ENCODE measurements around the gene PTPRN2. TPM values are rescaled to one million over a fixed set of nuclear protein-coding genes. Genes with fewer than 3 reads are reported as not detected.

PTPRN2 gene
- total and polyA plus RNA-seq, 2 donors (not counting 3 experiments of a cell fraction or from before 2014, with no cell fraction given): 0.62 to 0.88 TPM

DNA sequence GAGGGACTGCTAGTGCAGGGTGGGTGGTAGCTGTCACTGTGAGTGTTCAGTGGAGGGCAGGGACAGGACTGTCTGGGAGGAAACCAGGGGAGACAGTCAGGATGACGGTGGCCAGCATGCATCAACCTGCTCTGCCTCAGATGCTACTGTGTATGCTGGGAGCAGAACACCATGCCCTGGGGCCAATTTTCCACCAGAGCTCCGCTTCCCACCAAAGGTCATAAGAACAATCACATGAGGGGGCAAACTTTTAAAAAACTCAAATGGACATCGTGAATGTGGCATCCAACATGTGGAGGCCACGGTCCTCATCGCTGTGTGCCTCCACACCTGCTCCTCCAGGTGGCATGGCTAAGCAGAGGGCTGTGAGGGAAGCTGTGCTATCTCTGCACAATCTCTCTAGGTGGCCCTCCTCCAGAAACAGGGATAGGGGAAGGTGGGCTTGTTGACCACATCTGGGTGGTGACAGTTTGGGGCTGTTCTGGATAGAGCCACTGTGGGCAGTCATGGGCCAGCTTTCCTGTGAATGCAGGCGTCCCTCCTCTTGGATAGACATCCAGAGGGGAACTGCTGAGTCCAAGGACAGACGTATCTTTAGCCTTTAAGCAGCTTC, 411.0 kb downstream of the PTPRN2 start:
- Histone ChIP-seq H3K36me3 (ENCODE audit: control insufficient read depth in 2 of 2, extremely low read depth in 1 of 2, insufficient read depth in 2 of 2, low read length in 2 of 2) (no peaks in the 10 kb centered on the region), H3K9me3 (replicated peaks; ENCODE audit: control insufficient read depth, insufficient read depth, low read length) (peaks cover 5% of the 10 kb centered on the region), H3K4me1 (ENCODE audit: control insufficient read depth, extremely low read depth, insufficient read depth, low read length) (no peaks in the 10 kb centered on the region), H3K9ac (replicated peaks; ENCODE audit: extremely low read depth, insufficient read depth, low read length) (no peak overlapping the region), H3K4me3 (replicated peaks in 1 of 3; ENCODE audit: insufficient read depth in 1 of 3, low read depth in 1 of 3, low read length in 3 of 3) (no peak overlapping the region), H3K9me1 (replicated peaks; ENCODE audit: control insufficient read depth, extremely low read depth, insufficient read depth, low read length) (no peaks in the 10 kb centered on the region), H2AFZ (ENCODE audit: low read depth, low read length) (no peak overlapping the region), H4K20me1 (replicated peaks; ENCODE audit: control insufficient read depth, extremely low read depth, insufficient read depth, low read length) (no peaks in the 10 kb centered on the region), H3K27ac (ENCODE audit: insufficient read depth, low read depth, low read length) (no peak overlapping the region), H3K27me3 (ENCODE audit: control insufficient read depth in 2 of 2, insufficient read depth in 2 of 2, low read length in 2 of 2) (no peaks in the 10 kb centered on the region), H3K79me2 (ENCODE audit: control insufficient read depth, insufficient read depth, low read length) (no peaks in the 10 kb centered on the region), H3K4me2 (ENCODE audit: insufficient read depth, low read length) (no peak overlapping the region)
- CTCF ChIA-PET: no interaction called here
- intact Hi-C loops (cut with micrococcal nuclease) (no loop called here), dilution Hi-C loops (cut with MboI; ENCODE audit: extremely low pct_ligation_motif_present, low sequenced_read_pairs) (no loop called here)
- no TSS peak for BruUV-seq (replicated peaks)
- FAIRE-seq (no peak), DNase-seq (ENCODE audit: low read depth, low spot score) (no peak)
- no peak for TF ChIP-seq POLR2AphosphoS5 (IDR thresholded peaks at IDR 0.05; ENCODE audit: insufficient read depth, low read depth, low read length)
- no peak for TF ChIP-seq GATA2 (IDR thresholded peaks at IDR 0.05; ENCODE audit: insufficient read depth, insufficient read length, low read depth, low read length)
- no peak for TF ChIP-seq POLR2A (IDR thresholded peaks at IDR 0.05; ENCODE audit: low read depth, low read length)
- no peak for TF ChIP-seq JUN (IDR thresholded peaks at IDR 0.05; ENCODE audit: borderline replicate concordance, insufficient read depth, insufficient read length, low read depth)
- no peak for TF ChIP-seq FOS (IDR thresholded peaks at IDR 0.05; ENCODE audit: borderline replicate concordance, insufficient read depth, low read length)
- TF ChIP-seq EZH2 (IDR thresholded peaks at IDR 0.05; ENCODE audit: borderline replicate concordance, low read depth, low read length, severe bottlenecking): no peak
- TF ChIP-seq, protein P1, sequence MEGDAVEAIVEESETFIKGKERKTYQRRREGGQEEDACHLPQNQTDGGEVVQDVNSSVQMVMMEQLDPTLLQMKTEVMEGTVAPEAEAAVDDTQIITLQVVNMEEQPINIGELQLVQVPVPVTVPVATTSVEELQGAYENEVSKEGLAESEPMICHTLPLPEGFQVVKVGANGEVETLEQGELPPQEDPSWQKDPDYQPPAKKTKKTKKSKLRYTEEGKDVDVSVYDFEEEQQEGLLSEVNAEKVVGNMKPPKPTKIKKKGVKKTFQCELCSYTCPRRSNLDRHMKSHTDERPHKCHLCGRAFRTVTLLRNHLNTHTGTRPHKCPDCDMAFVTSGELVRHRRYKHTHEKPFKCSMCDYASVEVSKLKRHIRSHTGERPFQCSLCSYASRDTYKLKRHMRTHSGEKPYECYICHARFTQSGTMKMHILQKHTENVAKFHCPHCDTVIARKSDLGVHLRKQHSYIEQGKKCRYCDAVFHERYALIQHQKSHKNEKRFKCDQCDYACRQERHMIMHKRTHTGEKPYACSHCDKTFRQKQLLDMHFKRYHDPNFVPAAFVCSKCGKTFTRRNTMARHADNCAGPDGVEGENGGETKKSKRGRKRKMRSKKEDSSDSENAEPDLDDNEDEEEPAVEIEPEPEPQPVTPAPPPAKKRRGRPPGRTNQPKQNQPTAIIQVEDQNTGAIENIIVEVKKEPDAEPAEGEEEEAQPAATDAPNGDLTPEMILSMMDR (IDR thresholded peaks at IDR 0.05; ENCODE audit: extremely low read depth in 1 of 2, insufficient read depth in 1 of 2, low read depth in 1 of 2, low read length in 2 of 2): no peak
- TF ChIP-seq, protein P2, sequence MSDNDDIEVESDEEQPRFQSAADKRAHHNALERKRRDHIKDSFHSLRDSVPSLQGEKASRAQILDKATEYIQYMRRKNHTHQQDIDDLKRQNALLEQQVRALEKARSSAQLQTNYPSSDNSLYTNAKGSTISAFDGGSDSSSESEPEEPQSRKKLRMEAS (IDR thresholded peaks at IDR 0.05; ENCODE audit: insufficient read depth, insufficient read length): no peak
- no peak for TF ChIP-seq MYC (IDR thresholded peaks at IDR 0.05; ENCODE audit: low read depth, low read length)
- POLR2A ChIA-PET: no interaction called here

All from endothelial cell of umbilical vein (primary cell).